Chondrocyte (in vitro differentiated cells): ENCODE results near the gene SERINC5. TPM values are rescaled to one million over a fixed set of nuclear protein-coding genes. Genes with fewer than 3 reads are reported as not detected.
"Not testable (repeated sequence)": the region's sequence is repeated elsewhere in the genome, so short reads cannot be mapped to it uniquely, and the experiment has no call there.

Experiments
- DNase-seq: peaks from one replicate; pipeline ENCODE4 v3.0.0; 2021; ENCODE audit warnings: mixed read lengths, low spot score
- H3K27ac Mint-ChIP-seq: one replicate; pipeline ENCODE4 v1.8.0; 2021; ENCODE audit warnings: mild to moderate bottlenecking, moderate library complexity, mixed read lengths; ENCODE audit not compliant: unreplicated experiment
- H3K27me3 Mint-ChIP-seq: 2 replicates; pipeline ENCODE4 v1.8.0; 2021; ENCODE audit warnings: low read depth, mixed read lengths
- H3K36me3 Mint-ChIP-seq: 2 replicates; pipeline ENCODE4 v1.8.0; 2021; ENCODE audit warnings: low read depth, mixed read lengths
- H3K4me1 Mint-ChIP-seq: 2 replicates; pipeline ENCODE4 v1.8.0; 2021; ENCODE audit warnings: low read depth, mild to moderate bottlenecking, mixed read lengths
- H3K4me3 Mint-ChIP-seq: one replicate; pipeline ENCODE4 v1.8.0; 2021; ENCODE audit warnings: mild to moderate bottlenecking, moderate library complexity, mixed read lengths; ENCODE audit not compliant: unreplicated experiment
- H3K9me3 Mint-ChIP-seq: 2 replicates; pipeline ENCODE4 v1.8.0; 2021; ENCODE audit warnings: low read depth, mixed read lengths
- CTCF ChIP-seq: fragments of 200-600 bp; sonication (generic); IDR thresholded peaks from 2 replicates; pipeline ENCODE4 v1.5.0; 2021; ENCODE audit warnings: antibody characterized with exemption, mild to moderate bottlenecking, moderate library complexity
- total RNA-seq: library from RNA; stranded (reverse); gene quantifications from 3 replicates; pipeline ENCODE4 v1.2.1, GENCODE V29; 2021

SERINC5 gene
- total RNA-seq, 1 donor from 2014 or later: 41.5 TPM

- Mint-ChIP-seq H3K4me1 (peaks cover 47% of the 10 kb centered on the region), H3K4me3 (no peak overlapping the region), H3K36me3 (no peaks in the 10 kb centered on the region), H3K9me3 (no peaks in the 10 kb centered on the region), H3K27ac (no peak overlapping the region), H3K27me3 (no peaks in the 10 kb centered on the region)
- DNase-seq: no peak
- no peak for TF ChIP-seq CTCF
These were observed 66.6 kb downstream of the SERINC5 start for GRCh38 chr5:80189201-80189600.

GRCh38 chr5:80187421-80188090, 68.3 kb downstream of the SERINC5 start:
- TF ChIP-seq CTCF: no peak
- H3K4me3 Mint-ChIP-seq: no peak overlapping the region
- DNase-seq: no peak
- H3K4me1 Mint-ChIP-seq: peaks cover 33% of the 10 kb centered on the region
- no peak overlapping the region for H3K27ac Mint-ChIP-seq
- H3K9me3 Mint-ChIP-seq: no peaks in the 10 kb centered on the region
- H3K27me3 Mint-ChIP-seq: no peaks in the 10 kb centered on the region
- no peaks in the 10 kb centered on the region for H3K36me3 Mint-ChIP-seq

DNA sequence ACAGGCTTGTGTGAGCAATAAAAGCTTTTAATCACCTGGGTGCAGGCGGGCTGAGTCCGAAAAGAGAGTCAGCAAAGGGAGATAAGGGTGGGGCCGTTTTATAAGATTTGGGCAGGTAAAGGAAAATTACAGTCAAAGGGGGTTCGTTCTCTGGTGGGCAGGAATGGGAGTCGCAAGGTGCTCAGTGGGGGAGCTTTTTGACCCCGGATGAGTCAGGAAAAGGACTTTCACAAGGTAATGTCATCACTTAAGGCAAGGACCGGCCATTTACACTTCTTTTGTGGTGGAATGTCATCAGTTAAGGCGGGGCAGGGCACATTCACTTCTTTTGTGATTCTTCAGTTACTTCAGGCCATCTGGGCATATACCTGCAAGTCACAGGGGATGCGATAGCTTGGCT, 70.3 kb downstream of the SERINC5 start:
- H3K27me3 Mint-ChIP-seq, H3K9me3 Mint-ChIP-seq, H3K36me3 Mint-ChIP-seq, DNase-seq, H3K27ac Mint-ChIP-seq, H3K4me3 Mint-ChIP-seq: not testable (repeated sequence)
- peaks cover 18% of the 10 kb centered on the region for H3K4me1 Mint-ChIP-seq

GRCh38 chr5:80185095-80185494, 70.8 kb downstream of the SERINC5 start:
- no peaks in the 10 kb centered on the region for H3K36me3 Mint-ChIP-seq
- no peak overlapping the region for H3K4me3 Mint-ChIP-seq
- no peaks in the 10 kb centered on the region for H3K9me3 Mint-ChIP-seq
- H3K27ac Mint-ChIP-seq: no peak overlapping the region
- H3K27me3 Mint-ChIP-seq: no peaks in the 10 kb centered on the region
- no peak for DNase-seq
- no peak for TF ChIP-seq CTCF
- H3K4me1 Mint-ChIP-seq: peaks cover 17% of the 10 kb centered on the region

DNA sequence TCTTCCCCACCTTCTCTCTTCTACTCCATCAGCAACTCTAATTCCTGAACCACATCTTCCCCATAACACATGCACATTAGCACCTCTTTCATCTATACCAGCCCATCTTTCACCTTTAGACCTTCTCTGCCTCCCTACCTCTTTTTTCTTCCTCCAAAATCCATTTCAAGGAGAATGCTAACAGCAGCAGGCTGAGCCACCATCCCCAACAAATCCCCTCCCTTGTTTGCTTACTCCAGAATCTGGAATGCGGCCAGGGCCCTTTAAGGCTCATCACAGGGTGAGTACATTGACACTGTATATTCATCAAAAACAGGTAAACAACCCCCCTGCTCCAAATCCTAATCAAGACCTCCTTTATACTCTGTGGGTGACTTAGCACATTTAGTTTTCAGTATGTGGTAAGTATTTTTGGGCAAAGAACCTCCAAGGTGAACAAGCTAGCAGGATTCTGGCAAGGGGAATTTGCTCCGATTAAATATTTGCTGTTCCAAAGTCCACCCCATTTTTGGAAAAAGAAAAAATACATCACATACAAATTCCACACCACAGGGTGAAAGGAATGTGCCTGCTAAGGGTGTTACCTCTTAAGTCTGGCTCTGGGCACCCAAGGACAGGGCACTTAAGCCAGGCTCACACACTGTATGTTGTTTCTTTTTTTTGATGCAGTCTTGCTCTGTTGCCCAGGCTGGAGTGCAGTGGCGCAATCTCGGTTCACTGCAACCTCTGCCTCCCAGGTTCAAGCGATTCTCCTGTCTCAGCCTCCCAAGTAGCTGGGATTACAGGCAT, 71.4 kb downstream of the SERINC5 start:
- no peak for TF ChIP-seq CTCF
- no peaks in the 10 kb centered on the region for H3K27me3 Mint-ChIP-seq
- H3K4me1 Mint-ChIP-seq: peaks cover 17% of the 10 kb centered on the region
- no peaks in the 10 kb centered on the region for H3K9me3 Mint-ChIP-seq
- no peaks in the 10 kb centered on the region for H3K36me3 Mint-ChIP-seq
- no peak for DNase-seq
- no peak overlapping the region for H3K27ac Mint-ChIP-seq
- no peak overlapping the region for H3K4me3 Mint-ChIP-seq

DNA sequence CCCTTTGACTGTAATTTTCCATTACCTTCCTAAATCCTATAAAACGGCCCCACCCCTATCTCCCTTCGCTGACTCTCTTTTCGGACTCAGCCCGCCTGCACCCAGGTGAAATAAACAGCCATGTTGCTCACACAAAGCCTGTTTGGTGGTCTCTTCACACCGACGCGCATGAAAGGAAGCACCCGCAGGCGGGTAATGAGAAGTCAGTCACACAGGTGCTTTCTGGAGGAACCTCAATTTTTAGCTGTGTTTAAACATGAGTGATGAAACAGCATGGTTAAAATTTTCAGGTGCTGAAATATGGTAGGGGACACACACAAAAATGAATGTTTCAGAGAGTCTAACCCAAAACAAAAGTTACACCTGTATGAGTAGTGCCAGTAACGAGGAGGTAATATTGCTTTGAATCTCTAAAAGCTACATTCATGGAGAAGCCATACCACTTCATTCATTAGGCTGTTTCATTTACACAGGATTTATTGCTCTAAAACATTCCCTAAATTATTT, 72.1 kb downstream of the SERINC5 start:
- H3K4me3 Mint-ChIP-seq, H3K36me3 Mint-ChIP-seq, DNase-seq, H3K27me3 Mint-ChIP-seq, H3K9me3 Mint-ChIP-seq, H3K27ac Mint-ChIP-seq: not testable (repeated sequence)
- peaks cover 17% of the 10 kb centered on the region for H3K4me1 Mint-ChIP-seq
